Astrocyte of the hippocampus (primary cell): ENCODE data around the gene JAGN1.
A peak's percentile ranks its signal among the peaks of the same experiment; 100 is the strongest.
"Not testable (repeated sequence)": the region's sequence is repeated elsewhere in the genome, so short reads cannot be mapped to it uniquely, and the experiment has no call there.

Source experiments
- DNase-seq: peaks from one replicate; pipeline ENCODE4 v3.0.0; 2011; ENCODE audit warnings: low read depth, low spot score

The JAGN1 gene

DNA sequence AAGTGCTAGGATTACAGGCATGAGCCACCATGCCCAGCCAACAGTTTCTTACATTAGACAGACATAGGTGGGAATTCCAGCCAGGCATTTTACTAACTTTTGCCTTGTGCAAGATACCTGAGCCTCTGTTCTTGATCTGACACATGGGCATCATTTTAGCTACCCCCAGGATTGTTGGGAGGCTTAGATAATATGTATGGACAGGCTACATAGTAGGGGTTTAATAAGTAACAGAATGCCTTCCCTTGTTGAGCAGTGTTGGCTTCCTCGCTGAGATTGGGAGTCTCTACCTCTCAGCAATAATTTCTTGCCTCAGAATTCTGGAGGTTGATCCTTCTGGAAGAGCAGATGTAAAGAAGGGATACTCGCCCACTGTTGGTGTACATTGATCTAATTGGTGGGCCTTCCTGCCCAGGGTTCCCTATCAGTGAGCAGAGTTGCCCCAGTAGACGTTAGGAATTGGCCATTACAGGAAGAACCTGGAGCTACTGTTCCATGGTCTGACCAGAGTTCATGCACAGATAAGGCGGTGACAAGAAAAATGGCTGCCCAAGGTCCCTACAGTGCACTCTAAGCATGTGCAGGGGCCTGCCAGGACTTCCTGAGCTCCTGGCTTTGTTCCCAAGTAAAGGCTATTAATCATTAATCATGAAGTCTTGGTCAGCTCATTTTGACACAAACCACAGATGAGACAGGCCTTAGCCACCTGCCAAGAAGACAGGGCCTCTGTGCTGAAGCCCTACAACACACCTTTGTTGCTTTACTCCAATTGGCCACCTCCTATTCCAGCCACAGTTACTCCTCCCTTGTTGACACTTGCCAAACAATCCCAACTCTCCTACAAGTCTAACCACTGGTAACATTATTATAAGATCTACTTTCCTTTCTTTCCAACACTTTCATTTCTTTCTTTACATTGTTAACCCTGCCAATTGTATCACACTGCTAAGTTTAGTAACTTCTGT lies 7.3 kb downstream of the JAGN1 start:
- peak; percentile 80 for DNase-seq

DNA sequence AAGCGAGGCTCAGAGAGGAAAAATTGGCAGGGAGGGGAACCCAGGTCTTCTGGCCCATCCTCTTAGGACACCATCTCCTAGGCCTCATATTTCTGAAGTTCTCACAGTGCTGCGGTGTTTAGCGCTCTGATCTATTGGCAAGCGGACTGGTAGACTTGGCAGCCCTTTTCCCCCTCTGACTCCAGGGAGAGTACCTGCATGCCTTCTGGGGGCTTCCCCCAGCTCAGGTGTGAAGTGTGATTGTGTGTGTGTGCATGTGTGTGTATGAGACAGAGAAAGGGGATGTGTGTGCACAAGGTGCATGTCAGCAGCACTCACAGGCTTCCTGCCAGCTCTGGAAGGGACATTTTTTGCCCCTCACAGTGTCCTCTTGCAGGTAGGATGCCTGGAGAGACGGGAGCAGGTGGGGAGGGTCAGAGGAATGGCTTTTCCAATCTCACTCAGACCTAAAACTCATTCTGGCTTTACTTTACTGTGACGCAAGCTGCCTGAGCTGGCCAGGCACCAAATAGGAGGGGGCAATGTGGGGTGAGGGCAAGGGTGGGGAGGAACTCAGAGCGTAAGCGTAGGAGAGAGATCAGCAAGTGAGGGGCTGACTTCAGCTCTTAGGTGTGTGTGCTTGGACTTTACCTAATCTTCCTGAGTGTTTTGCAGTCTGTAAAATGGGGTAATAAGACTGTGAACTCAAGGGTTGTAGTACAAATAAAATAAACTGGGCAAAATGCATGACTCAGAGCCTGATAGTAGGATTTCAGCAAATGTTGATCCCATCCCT lies 8.2 kb downstream of the JAGN1 start:
- no peak for DNase-seq

DNA sequence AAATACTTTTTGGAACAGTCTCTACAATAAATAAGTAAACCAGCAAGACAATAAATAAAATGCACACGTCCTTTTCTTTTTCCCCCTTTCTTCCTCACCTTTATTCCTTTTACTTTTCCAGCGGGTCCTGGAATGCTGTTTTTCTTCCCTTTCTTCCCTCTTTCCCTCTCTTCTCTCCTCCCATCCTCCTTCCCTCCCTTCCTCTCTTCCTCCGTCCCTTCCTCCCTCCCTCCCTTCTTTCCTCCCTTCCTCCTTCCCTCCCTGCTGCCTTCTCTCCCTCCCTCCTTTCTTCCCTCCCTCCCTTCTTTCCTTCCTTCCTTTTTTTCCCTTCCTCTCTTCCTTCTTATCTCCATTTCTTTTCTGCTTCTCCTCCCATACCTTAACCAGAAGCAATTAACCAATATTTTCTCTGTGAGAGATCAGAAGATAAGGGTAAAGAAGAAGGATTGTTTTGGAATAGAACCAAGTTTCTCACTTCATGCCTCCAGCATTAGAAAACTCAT lies 8.9 kb downstream of the JAGN1 start:
- DNase-seq: no peak

GRCh38 chr3:9900965-9901415 lies 10.6 kb downstream of the JAGN1 start:
- DNase-seq: not testable (repeated sequence)

DNA sequence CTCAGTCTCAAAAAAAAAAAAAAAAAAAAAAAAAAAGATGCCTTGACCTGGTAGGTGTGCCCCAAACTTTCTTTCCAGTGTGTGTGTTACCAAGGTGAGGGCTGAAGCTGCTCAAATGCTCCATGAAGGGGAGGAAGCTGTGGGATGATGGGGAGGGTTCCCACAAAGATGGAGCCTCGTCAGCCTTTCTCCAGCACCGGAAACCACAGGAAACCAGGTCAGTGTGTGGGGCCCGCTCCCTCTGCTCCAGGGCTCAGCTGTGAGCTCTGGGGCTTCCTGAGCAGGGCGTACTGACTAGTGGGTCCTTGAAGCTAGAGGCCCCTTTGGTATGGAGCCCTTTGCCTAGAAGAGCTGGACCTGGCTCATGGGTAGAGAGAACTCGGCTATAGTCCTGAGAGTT lies 11.6 kb downstream of the JAGN1 start:
- no peak for DNase-seq

- DNase-seq: no peak
Observed at GRCh38 chr3:9902372-9903237, 12.2 kb downstream of the JAGN1 start, which contains the start of gene IL17RE. TSS of gene IL17RE (plus strand) at chr3:9902848. CDS start at chr3:9902933, 85 bp downstream.

DNA sequence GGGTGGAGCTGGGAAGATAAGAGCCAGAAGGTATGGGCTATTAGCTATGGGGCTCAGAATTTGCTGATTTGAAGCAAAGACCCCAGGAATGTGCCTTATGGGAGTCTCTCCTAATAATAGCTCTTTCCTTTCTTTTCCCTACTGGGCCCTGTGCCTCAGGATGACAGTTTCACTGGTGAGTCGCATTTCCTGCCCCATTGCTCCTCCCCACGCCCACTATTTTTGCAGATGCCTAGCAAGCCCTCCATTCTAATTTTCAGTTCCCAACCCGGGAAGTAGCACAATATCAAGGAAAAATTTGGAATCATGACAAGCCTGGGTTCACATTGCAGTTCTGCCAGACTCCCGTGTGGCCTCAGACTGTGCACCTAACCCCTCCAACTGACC lies 12.8 kb downstream of the JAGN1 start:
- peak; percentile 29 for DNase-seq

- no peak for DNase-seq
Observed at GRCh38 chr3:9903904-9904303, 13.5 kb downstream of the JAGN1 start.

- no peak for DNase-seq
Observed at GRCh38 chr3:9906480-9906879, 16.1 kb downstream of the JAGN1 start.

DNA sequence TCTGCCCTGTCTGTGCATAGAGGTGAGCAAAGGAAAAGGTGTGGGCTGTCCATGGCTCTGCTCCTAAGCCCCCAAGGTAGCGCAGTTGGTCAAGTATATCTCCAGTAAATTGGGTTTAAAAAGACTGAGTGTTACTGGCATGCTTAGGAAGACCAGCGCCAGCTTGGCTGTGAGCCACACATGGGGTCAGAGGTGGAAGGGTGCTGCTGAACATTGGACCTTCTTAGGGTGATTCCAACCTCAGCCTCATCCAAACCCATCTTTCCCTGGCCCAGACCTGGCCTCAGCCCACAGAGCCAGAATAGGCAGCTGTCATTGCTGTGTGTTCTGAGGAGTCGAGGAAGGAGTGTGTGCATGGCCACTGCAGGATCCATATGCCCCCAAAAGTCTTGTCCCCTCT lies 17.9 kb downstream of the JAGN1 start:
- DNase-seq: no peak

DNA sequence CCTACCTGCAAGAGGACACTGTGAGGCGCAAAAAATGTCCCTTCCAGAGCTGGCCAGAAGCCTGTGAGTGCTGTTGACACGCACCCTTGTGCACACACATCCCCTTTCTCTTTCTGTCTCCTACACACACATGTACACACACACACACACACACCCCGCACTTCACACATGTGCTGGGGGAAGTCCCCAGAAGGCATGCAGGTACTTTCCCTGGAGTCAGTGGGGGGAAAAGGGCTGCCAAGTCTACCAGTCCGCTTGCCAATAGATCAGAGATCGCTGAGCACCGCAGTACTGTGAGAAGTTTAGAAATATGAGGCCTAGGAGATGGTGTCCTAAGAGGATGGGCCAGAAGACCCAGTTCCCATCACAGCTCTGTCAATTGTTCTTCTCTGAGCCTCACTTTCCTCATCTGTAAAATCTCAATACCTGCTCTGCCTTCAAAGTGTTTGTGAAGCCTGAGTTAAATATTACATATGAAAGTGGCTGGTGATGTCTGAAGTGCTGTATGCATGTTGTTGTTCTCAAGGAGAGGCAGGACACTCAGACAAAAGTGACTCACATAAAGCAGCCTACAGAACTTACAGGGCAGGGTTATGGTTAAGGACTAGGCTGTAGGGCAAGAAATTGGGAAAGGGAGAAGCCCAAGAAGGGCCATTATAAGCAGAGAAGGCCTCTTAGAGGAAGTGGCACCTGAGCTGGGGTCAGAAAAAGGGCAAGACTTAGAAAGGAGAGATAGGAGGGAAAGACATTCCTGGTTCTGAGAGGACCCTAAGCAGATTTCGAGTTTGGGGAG lies 19.0 kb downstream of the JAGN1 start:
- no peak for DNase-seq

DNA sequence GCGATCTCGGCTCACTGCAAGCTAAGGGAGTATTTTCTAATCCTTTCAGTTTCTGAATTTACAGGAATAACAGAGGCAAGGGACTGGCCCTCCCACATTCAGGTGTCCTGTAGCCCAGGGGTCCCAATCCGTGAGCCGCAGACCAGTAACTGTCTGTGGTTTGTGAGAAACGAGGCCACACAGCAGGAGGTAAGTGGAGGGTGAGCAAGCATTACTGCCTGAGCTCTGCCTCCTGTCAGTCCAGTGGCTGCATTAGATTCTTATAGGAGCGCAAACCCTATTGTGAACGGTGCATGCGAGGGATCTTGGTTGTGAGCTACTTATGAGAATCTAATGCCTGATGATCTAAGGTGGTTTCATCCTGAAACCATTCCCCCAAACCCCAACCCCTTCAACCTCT lies 21.5 kb downstream of the JAGN1 start:
- no peak for DNase-seq

DNA sequence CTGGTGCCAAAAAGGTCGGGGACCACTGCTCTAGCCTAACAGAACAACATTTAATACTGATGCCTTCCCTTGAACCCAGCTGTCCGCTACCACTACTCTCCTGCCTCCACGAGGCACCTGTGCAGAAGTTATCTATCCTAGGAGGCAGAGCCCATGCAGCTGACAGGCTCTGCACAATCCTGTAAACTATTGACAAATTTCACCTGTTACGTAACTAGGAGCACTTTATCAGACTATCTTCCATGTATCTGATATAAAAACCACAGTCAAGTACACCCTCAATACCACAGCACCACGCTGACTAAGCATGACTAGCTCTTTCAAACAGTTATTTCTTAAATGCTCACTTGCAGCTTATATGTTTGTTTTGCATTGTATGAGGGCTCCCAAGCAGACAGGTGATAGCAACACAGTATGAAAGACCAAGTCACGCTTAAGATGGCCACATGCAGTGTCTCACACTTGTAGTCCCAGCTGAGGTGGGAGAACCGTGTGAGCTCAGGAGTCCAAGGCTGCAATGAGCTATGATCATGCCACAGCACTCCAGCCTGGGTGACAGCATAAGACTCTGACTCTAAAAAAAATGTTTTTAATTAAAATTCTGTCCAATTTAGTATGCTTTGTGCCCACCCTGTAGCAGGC lies 22.0 kb downstream of the JAGN1 start:
- peak; percentile 53 for DNase-seq

- no peak for DNase-seq
Observed at GRCh38 chr3:9913601-9914000, 23.2 kb downstream of the JAGN1 start.

GRCh38 chr3:9914011-9914410 lies 23.6 kb downstream of the JAGN1 start:
- DNase-seq: peak; percentile 66

- DNase-seq: no peak
Observed at GRCh38 chr3:9914559-9915253, 24.3 kb downstream of the JAGN1 start.

DNA sequence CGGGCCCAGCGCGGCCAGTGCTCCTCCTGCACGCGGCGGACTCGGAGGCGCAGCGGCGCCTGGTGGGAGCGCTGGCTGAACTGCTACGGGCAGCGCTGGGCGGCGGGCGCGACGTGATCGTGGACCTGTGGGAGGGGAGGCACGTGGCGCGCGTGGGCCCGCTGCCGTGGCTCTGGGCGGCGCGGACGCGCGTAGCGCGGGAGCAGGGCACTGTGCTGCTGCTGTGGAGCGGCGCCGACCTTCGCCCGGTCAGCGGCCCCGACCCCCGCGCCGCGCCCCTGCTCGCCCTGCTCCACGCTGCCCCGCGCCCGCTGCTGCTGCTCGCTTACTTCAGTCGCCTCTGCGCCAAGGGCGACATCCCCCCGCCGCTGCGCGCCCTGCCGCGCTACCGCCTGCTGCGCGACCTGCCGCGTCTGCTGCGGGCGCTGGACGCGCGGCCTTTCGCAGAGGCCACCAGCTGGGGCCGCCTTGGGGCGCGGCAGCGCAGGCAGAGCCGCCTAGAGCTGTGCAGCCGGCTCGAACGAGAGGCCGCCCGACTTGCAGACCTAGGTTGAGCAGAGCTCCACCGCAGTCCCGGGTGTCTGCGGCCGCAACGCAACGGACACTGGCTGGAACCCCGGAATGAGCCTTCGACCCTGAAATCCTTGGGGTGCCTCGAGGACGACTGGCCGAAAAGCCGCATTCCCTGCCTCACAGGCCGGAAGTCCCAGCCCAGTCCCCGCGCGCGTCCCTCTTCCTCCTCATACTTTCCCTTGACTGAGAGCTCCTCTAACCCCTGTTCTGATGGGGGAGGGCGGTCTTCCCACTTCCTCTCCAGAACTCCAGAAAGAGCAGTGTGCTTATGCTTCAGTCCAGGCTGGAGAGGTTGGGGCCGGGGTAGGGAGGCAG lies 25.1 kb downstream of the JAGN1 start:
- DNase-seq: peak; percentile 80

GRCh38 chr3:9916346-9916733 lies 25.9 kb downstream of the JAGN1 start:
- peak; percentile 26 for DNase-seq
